Left ventricle myocardium inferior (tissue), 1 donor: ENCODE data around the gene HS3ST6. TPM values are rescaled to one million over a fixed set of nuclear protein-coding genes. Genes with fewer than 3 reads are reported as not detected.
"Not testable (repeated sequence)": the region's sequence is repeated elsewhere in the genome, so short reads cannot be mapped to it uniquely, and the experiment has no call there.

Experiments used
- DNase-seq: peaks from one replicate; pipeline ENCODE4 v3.0.0-alpha.2; 2020
- H3K27ac ChIP-seq: fragments of 200-600 bp; replicated peaks from 2 replicates; pipeline ENCODE4 v1.8.0; 2021
- H3K27me3 ChIP-seq: fragments of 200-600 bp; 2 replicates; pipeline ENCODE4 v1.8.0; 2021; ENCODE audit warnings: low read depth
- H3K36me3 ChIP-seq: fragments of 200-600 bp; 2 replicates; pipeline ENCODE4 v1.8.0; 2021
- H3K4me1 ChIP-seq: fragments of 200-600 bp; 2 replicates; pipeline ENCODE4 v1.8.0; 2021
- H3K4me3 ChIP-seq: fragments of 200-600 bp; 2 replicates; pipeline ENCODE4 v1.8.0; 2021; ENCODE audit warnings: mild to moderate bottlenecking, moderate library complexity
- H3K9me3 ChIP-seq: fragments of 200-600 bp; replicated peaks from 2 replicates; pipeline ENCODE4 v1.8.0; 2021
- intact Hi-C: fragments of 100-400 bp; cut with micrococcal nuclease; formaldehyde crosslinking; loops from one replicate; pipeline ENCODE4 v1.11.0; 2022
- total RNA-seq: library from RNA; stranded (reverse); fragmentation: NEBNext Ultra II Directional; extraction: Animal tissue kit (Norgen Biotek cat#: 25700); gene quantifications from one replicate; pipeline ENCODE4 v1.2.1, GENCODE V29; 2021
- TF ChIP-seq, protein P1 (sequence below): fragments of 200-600 bp; IDR thresholded peaks from 2 replicates; pipeline ENCODE4 v1.8.0; 2021; ENCODE audit warnings: antibody characterized with exemption, mild to moderate bottlenecking, borderline replicate concordance
- donor health status: DM: no; HTN: yes; CAD: no; lungs with severe emphysema.

HS3ST6 gene
- total RNA-seq, 1 donor from 2014 or later = not detected

DNA sequence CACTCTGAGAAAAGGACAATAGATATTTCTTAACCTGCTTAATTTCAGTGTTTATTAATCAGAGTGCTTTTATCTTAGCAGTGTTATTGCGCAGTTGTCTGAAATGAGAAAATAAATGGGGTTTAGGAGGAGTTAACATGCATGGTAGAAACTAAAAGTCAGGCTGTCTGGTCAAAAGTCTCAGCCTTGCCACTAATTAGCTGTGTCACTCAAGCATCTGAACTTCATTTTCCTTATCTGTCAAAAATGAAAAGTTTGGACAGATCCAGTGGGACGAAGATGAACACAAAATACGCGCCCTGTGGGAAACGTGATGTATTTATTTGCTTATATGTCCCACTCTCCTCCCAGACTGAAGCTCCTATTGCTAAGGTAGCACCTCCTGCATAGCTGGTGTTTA lies 40.0 kb downstream of the HS3ST6 start:
- intact Hi-C loops = no loop called here
- peaks cover 95% of the 10 kb centered on the region for H3K27me3 ChIP-seq

DNA sequence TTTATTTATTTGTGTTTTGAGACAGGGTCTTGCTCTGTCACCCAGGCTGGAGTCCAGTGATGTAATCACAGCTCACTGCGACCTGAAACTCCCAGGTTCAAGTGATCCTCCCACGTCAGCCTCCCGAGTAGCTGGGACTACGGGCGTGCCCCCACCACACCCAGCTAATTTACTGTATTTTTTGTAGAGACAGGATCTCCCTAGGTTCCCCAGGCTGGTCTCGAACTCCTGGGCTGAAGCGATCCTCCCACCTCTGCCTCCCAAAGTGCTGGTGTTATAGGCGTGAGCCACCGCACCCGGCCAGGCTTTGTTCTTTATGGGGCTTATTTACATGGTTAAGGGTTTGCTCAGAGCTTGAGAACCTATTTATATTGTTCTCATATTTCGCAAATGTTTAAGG lies 40.4 kb downstream of the HS3ST6 start:
- Histone ChIP-seq H3K27ac (no peak overlapping the region), H3K4me3 (no peak overlapping the region), H3K9me3 (no peaks in the 10 kb centered on the region), H3K4me1 (no peaks in the 10 kb centered on the region), H3K27me3 (peaks cover 95% of the 10 kb centered on the region), H3K36me3 (no peaks in the 10 kb centered on the region)
- DNase-seq = no peak
- intact Hi-C loops = no loop called here
- TF ChIP-seq, protein P1, sequence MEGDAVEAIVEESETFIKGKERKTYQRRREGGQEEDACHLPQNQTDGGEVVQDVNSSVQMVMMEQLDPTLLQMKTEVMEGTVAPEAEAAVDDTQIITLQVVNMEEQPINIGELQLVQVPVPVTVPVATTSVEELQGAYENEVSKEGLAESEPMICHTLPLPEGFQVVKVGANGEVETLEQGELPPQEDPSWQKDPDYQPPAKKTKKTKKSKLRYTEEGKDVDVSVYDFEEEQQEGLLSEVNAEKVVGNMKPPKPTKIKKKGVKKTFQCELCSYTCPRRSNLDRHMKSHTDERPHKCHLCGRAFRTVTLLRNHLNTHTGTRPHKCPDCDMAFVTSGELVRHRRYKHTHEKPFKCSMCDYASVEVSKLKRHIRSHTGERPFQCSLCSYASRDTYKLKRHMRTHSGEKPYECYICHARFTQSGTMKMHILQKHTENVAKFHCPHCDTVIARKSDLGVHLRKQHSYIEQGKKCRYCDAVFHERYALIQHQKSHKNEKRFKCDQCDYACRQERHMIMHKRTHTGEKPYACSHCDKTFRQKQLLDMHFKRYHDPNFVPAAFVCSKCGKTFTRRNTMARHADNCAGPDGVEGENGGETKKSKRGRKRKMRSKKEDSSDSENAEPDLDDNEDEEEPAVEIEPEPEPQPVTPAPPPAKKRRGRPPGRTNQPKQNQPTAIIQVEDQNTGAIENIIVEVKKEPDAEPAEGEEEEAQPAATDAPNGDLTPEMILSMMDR = no peak

More for the DNA sequence above, 40.0 kb downstream of the HS3ST6 start:
- H3K4me3 ChIP-seq = no peak overlapping the region
- no peak for DNase-seq
- H3K9me3 ChIP-seq = no peaks in the 10 kb centered on the region
- H3K27ac ChIP-seq = no peak overlapping the region
- TF ChIP-seq, protein P1 = no peak
- no peaks in the 10 kb centered on the region for H3K4me1 ChIP-seq
- H3K36me3 ChIP-seq = no peaks in the 10 kb centered on the region

DNA sequence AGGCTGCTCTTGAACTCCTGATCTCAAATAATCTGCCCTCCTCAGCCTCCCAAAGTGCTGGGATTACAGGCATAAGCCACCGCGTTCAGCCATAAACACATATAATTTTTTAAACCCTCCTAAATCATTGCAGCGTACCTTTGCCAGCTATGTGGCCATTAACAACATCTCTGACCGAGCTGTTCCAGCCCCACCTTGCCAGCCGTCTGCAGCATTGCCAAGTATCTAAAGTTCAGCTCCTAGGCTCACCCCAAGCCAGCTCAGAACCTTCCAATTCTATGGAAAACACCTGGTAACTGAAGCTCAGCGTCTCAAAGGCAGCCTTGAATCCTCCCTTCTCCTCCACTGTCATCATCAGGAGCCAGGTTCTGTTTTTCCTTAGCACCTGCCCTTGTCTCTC lies 41.1 kb downstream of the HS3ST6 start:
- no peaks in the 10 kb centered on the region for H3K36me3 ChIP-seq
- H3K27me3 ChIP-seq = peaks cover 95% of the 10 kb centered on the region
- intact Hi-C loops = no loop called here
- no peaks in the 10 kb centered on the region for H3K9me3 ChIP-seq
- H3K4me1 ChIP-seq = peaks cover 4% of the 10 kb centered on the region
- TF ChIP-seq, protein P1 = no peak
- no peak for DNase-seq
- no peak overlapping the region for H3K27ac ChIP-seq
- no peak overlapping the region for H3K4me3 ChIP-seq

DNA sequence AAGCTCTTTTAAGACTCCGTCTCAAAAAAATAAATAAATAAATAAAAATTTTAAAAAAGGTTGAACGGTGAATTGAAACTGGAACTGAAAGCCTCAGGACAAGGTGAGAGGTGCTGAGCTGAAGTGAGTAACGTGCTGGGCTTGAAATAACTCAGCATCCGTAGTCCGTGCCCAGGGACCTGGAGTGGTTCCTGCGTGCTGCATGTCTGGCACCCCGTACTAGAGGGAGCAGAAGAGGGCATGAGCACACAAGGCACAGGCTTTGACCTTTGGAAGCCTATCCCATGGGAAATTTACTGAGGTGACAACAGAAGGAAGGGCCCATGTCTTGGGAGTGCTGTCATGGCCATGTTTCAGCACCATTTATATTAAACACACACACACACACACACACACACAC lies 41.7 kb downstream of the HS3ST6 start:
- TF ChIP-seq, protein P1 = no peak
- H3K36me3 ChIP-seq = no peaks in the 10 kb centered on the region
- no peak for DNase-seq
- H3K4me1 ChIP-seq = peaks cover 6% of the 10 kb centered on the region
- intact Hi-C loops = no loop called here
- H3K27me3 ChIP-seq = peaks cover 93% of the 10 kb centered on the region
- no peak overlapping the region for H3K27ac ChIP-seq
- no peak overlapping the region for H3K4me3 ChIP-seq
- no peaks in the 10 kb centered on the region for H3K9me3 ChIP-seq

DNA sequence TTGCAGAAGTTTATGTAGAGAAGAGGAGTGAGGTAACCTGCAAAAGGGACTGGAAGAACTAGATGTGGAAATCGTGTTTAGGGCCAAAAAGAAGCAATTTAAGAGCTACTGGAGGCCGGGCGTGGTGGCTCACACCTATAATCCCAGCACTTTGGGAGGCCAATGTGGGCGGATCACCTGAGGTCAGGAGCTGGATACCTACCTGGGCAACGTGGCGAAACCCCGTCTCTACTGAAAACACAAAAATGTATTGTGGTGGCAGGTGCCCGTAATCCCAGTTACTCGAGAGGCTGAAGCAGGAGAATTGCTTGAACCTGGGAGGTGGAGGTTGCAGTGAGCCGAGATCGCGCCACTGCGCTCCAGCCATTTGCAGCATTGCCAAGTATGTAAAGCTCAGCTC lies 42.1 kb downstream of the HS3ST6 start:
- H3K4me3 ChIP-seq, intact Hi-C loops, H3K9me3 ChIP-seq, H3K27ac ChIP-seq, H3K36me3 ChIP-seq, H3K4me1 ChIP-seq, DNase-seq: not testable (repeated sequence)
- peaks cover 89% of the 10 kb centered on the region for H3K27me3 ChIP-seq

DNA sequence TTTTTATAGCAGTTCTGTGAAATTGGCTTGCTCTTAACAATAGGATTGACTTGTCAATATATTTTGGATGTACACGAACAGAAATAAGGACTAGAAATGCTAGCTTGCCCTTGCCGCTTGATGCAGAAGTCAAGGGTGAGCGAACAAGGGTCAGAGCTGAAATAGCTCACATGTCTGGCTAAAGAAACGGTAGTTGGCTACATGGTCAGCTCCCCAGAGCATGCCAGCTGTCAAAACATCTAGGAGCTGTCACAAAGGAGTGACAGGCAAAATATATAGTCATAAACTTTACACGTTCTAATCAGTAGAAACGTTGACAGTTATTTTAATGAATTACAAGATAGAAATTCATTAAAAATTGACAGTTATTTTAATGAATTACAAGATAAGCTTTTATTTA lies 43.4 kb downstream of the HS3ST6 start:
- Histone ChIP-seq H3K27ac (no peak overlapping the region), H3K4me3 (no peak overlapping the region), H3K27me3 (peaks cover 78% of the 10 kb centered on the region), H3K9me3 (no peaks in the 10 kb centered on the region), H3K4me1 (peaks cover 6% of the 10 kb centered on the region), H3K36me3 (no peaks in the 10 kb centered on the region)
- intact Hi-C loops = no loop called here
- no peak for DNase-seq
- TF ChIP-seq, protein P1 = no peak
